GM12872 (cell line): ENCODE measurements around the gene PDCD4.

ENCODE experiments used
- TF ChIP-seq, protein P1 (sequence below): IDR thresholded peaks from 3 replicates; pipeline ENCODE4 v1.5.1; 2011; ENCODE audit warnings: low read depth, mild to moderate bottlenecking, low read length, moderate library complexity; ENCODE audit not compliant: insufficient read depth

The PDCD4 gene

DNA sequence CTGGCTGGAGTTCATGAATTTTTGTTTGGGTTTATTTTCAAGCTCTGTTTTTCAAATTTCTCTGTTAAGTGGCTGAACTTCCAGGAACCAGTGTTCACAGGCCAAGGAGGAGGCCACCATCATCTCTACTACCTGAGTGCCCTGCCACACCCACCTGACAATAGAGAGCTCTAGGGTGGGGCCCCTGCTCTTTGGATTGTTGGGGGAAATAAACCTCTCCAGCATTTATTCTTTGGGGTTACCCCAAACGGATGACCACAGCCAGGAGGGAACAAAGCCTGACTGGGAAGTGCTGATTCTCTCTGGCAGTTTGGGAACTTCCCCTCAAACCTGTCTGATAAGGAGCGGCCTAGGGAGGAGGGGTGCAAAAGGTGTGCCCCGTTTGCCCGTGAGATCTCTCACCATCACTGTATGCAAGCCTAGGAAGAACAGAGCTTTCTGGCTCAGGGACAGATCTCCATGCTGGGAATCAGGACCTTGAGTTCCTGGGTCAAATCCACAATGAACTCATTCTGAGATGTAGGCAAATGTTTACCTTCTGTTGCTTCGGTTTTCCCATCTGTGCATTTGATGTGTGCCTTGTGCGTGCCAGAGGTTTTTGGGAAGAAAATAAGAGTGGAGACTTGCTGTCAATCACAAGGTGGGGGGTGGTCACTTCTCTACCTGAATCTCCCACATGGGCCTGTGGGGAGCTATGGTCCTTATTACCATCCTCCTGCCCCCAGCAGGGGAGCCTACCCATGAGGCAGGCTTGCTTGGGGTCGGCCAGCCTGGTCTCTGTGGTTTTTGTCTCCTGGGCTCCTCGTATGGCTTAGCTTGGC is 27.7 kb upstream of the PDCD4 start:
- TF ChIP-seq, protein P1, sequence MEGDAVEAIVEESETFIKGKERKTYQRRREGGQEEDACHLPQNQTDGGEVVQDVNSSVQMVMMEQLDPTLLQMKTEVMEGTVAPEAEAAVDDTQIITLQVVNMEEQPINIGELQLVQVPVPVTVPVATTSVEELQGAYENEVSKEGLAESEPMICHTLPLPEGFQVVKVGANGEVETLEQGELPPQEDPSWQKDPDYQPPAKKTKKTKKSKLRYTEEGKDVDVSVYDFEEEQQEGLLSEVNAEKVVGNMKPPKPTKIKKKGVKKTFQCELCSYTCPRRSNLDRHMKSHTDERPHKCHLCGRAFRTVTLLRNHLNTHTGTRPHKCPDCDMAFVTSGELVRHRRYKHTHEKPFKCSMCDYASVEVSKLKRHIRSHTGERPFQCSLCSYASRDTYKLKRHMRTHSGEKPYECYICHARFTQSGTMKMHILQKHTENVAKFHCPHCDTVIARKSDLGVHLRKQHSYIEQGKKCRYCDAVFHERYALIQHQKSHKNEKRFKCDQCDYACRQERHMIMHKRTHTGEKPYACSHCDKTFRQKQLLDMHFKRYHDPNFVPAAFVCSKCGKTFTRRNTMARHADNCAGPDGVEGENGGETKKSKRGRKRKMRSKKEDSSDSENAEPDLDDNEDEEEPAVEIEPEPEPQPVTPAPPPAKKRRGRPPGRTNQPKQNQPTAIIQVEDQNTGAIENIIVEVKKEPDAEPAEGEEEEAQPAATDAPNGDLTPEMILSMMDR, result no peak

DNA sequence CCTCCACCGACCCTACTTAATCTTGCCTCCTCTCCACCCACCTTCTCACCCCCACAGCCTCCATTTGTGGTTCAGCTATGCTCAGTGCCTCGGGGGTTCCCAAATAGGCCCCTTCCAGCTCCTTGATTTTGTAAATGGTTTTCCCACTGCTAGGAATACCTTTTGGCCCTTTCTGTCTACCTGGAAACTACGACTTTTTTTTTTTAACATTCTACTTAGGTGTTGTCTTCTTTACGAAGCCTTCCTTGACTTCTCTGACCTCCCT is 27.2 kb upstream of the PDCD4 start:
- TF ChIP-seq, protein P1, result no peak

DNA sequence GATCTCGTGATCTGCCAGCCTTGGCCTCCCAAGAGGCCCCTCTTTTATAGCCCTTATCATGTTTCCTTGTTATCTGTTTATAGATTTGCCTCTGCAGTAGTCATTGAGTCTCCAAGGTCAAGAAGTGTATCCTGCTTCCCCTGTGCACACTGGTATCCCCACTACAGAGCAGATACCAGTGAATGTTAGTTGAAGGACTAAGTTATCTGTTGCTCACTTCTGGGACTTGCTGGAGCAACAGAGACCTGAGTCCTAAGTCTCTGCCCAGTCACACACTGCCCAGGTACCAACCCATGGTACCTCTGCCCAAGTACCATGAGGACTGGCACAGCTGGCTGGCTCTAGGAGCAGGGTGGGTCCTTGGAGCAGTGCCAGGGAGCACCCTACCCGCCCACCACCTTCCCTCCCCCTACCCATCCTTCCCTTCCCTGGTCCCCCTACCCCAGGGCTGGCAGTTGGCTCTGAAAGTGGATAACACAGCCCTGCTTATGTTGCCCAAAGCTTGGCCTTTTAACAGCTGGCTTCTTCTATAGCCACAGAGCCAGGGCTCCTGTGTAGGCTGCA is 26.5 kb upstream of the PDCD4 start:
- TF ChIP-seq, protein P1, result no peak

DNA sequence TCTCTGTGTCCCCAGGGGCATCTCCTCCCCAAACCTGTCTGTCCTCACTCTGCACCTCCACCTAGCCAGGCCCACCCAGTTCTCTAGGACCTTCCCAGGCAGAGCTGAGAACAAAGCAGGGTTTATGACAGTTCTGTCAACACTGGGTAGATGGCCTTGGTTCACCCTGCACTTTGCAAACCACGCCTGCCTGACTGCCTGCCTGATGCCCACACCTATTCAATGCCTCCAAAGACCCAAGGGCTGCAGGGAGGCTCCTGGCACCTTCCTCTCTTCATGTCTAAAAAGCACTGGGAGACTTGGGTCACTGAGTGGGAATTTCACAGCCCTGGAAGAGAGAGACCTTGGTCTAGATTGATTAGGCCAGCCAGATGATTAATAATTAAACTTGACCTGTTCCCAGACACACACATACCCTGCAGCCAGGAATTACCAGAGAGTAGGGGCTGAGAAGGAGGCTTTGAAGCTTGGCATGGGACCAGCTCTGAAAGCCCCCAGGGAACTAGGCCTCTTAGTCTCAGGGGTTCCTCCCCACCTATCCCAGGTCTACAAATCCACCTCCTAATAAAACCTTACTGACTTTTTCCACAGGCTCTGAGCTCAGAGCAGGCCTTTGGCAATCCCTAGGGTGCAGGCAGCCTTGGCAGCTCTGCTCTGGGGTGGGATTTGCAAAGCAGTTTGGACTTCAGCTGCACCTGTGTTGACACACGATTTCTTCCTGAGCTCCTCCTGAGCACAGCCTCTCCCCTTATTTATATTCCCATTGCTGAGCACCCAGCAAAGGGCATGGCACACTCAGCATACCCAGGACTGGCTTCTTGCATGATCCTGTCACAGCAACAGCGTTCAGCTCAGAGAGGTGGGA is 25.7 kb upstream of the PDCD4 start:
- TF ChIP-seq, protein P1, result no peak

DNA sequence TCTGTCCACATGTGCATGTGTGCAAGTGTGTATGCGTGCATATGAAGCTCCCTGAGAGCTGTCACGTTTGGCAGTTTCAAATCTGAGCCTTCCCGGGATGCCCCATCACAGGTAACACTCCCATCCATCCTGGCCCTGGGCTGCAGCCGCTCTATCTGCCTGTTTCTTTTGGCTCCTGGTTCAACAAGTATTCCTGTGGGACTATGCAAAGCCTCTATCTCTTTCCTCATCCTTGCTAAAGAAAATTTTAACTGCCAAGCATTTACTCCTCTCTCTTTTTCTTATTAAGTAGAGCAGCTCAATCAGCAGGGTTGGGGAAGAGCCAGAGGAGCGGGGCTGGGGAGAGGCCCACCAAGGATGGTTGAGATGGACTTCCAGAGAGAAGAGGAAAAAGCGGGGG is 24.4 kb upstream of the PDCD4 start:
- TF ChIP-seq, protein P1, result no peak

DNA sequence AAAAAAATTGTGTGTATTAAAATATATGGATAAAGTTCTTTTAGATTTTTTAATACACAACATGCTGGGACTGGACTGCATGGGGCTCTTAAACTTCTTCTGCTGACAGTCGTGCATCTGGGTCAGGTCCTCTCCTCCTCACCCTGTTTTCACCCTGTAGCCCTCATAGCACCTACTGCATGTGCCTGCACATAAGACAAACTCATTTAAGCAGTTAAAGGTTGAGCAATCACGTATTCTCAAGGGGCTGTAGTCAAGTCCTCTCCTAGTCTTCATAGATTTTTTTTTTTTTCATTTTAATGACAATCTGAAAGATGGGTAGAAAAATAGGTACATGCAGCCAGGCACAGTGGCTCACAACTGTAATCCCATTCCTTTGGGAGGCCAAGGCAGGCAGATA is 23.6 kb upstream of the PDCD4 start:
- TF ChIP-seq, protein P1, result no peak

DNA sequence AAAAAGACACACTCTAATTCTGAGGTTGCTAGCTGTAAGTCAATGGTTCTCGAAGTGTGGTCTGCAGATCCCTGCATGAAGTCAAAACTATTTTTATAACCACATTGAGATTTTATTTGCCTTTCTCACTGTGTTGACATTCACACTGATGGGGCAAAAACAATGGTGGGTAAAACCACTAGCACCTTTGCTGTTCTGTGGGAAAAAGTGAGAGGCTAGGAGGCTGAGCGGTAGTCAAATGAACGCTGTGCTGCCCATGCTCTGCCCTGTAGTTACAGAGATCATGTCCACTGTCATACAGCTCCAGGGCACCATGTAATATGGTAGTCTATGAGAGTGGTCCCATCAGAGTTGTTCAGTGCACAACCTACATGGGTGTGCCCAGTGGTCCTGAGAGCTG is 21.6 kb upstream of the PDCD4 start:
- TF ChIP-seq, protein P1, result no peak
